GM06990 (cell line): Measurements from ENCODE around the gene EFEMP2.

Experiments
- DNase-seq: peaks from one replicate; pipeline ENCODE4 v3.0.0-alpha.2; 2011; ENCODE audit not compliant: insufficient read length; ENCODE audit errors: extremely low read depth
- H3K27me3 ChIP-seq: replicated peaks from 2 replicates; pipeline ENCODE4 v1.6.0; 2011; ENCODE audit warnings: low read length; ENCODE audit not compliant: control insufficient read depth, insufficient read depth
- H3K36me3 ChIP-seq: 2 replicates; pipeline ENCODE4 v1.5.1; 2011; ENCODE audit warnings: low read length; ENCODE audit not compliant: control insufficient read depth, insufficient read depth
- H3K4me3 ChIP-seq: replicated peaks from 2 replicates; pipeline ENCODE4 v1.5.1; 2011; ENCODE audit warnings: low read depth, mild to moderate bottlenecking, control low read depth, low read length
- TF ChIP-seq, protein P1 (sequence below): IDR thresholded peaks from 2 replicates; pipeline ENCODE4 v1.5.1; 2011; ENCODE audit warnings: low read length, control low read depth, mild to moderate bottlenecking, inconsistent platforms; ENCODE audit not compliant: insufficient read depth, poor library complexity, severe bottlenecking

The EFEMP2 gene

DNA sequence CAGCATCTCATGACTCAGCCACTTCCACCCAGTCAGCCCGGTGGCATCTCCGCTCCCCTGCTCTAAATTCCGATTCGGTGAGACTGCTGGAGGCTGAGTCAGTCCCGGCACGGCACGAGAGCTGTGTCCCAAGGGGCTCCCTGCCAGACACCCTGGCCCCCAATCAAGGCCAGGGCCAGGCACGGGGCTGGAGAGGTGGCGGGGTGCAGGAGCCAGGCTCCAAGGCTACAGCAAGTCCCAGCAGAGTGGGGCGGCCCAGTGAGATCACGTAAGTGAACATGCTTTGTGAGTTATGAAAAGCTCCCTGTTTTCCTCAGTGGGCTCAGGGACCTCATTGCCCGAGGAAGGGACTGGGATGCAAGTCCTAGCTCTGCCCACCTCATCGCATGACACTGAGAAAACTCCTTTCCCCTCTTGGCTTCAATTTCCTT, 43.2 kb upstream of the EFEMP2 start:
- Histone ChIP-seq H3K4me3 (no peak overlapping the region), H3K36me3 (peaks cover 2% of the 10 kb centered on the region), H3K27me3 (no peaks in the 10 kb centered on the region)
- TF ChIP-seq, protein P1, sequence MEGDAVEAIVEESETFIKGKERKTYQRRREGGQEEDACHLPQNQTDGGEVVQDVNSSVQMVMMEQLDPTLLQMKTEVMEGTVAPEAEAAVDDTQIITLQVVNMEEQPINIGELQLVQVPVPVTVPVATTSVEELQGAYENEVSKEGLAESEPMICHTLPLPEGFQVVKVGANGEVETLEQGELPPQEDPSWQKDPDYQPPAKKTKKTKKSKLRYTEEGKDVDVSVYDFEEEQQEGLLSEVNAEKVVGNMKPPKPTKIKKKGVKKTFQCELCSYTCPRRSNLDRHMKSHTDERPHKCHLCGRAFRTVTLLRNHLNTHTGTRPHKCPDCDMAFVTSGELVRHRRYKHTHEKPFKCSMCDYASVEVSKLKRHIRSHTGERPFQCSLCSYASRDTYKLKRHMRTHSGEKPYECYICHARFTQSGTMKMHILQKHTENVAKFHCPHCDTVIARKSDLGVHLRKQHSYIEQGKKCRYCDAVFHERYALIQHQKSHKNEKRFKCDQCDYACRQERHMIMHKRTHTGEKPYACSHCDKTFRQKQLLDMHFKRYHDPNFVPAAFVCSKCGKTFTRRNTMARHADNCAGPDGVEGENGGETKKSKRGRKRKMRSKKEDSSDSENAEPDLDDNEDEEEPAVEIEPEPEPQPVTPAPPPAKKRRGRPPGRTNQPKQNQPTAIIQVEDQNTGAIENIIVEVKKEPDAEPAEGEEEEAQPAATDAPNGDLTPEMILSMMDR = no peak
- DNase-seq = no peak

DNA sequence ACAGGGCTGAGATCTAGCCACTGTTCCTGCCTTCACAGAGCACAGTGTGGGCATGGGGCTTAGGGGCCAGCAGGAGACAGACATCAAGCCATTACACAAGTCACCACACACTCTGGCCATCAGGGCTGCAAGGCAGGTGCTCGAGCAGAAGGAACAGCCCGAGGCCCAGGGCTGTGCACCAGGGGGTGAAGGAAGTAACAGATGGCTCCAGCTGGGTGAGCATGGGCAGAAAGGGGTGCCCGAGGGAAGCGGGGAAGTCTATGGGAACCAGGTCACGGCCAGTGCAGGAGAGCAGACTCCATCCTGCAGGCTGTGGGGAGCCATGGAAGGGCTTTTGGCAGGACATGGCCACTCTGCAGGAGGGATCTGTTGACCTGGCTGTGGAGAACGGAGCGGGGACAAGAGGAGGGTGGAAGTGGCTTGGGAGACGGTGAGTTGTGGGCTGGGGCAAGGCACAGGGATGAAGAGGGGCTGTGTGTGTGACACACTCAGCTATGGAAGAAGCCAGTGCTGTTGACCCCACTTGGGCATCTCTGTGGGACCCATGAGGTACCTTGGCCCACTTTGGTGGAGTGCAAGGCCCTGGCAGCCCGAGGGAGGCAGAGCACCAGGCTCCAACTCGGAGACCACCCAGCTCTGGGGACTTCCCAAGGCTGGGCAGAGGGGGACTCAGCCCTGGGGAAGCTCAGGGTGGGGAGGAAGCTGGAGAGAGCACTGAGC, 42.7 kb upstream of the EFEMP2 start:
- Histone ChIP-seq H3K27me3 (no peaks in the 10 kb centered on the region), H3K4me3 (no peak overlapping the region), H3K36me3 (peaks cover 2% of the 10 kb centered on the region)
- TF ChIP-seq, protein P1 = no peak
- no peak for DNase-seq

DNA sequence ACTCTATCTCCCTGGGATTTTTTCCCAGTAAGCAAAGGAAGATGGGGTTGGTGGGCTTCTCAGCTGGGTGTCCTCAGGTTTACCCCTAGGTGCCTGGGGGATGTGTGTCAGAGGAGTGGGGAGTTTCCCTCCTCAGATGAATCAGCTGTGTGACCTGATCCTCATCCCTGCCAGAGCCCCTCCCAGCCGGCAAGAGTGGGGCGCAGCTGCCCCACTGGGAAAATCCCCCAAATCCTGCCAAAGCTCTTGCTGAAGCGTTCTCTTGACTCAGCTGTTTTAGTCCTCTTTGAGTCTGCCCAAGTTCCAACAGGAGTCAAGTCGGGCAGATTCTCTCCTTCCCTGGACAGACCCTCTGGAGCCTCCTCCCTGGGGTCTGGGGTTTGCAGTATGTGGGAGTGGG, 40.2 kb upstream of the EFEMP2 start:
- Histone ChIP-seq H3K36me3 (peaks cover 2% of the 10 kb centered on the region), H3K4me3 (no peak overlapping the region), H3K27me3 (no peaks in the 10 kb centered on the region)
- TF ChIP-seq, protein P1 = no peak
- DNase-seq = no peak

DNA sequence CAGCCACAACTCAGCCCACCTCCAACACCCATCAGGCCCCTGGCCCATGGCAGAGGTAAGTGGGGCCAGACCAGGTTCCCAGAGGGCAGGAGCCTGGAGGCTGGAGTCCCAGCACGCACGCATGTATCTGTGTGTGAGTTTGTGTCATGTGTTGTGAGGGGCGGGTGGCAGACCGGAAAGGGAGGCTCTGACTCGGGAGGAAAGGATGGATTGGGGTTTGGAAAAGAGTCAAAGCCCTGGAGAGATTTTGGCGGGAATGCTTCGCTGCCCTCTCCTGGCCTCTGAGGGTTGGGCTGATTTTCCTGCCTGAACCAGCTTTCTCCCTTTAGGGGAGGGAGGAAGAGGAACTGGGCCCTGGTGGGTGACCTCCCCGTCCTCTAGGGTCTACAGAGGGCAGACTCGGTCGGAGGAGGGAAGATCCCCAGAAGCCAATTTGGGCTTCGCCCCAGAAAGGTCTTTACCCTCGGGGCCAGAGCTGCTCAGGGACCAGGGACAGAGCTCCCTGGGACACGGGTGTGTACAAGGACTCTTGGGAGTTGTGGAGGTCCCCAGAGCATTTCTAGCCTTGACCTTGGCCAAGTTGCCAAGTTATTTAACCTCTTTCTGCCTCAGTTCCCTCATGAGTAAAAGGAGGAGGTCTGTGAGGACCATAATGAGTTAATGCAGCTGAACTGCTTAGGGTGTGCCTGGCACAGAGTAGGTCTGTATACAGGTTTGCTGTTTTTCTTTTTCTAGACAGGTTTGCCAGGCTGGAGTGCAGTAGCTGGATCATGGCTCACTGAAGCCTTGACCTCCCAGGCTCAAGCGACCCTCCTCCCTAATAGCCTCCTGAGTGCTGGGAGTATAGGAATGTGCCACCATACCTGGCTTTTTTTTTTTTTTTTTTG, 39.3 kb upstream of the EFEMP2 start:
- Histone ChIP-seq H3K27me3 (no peaks in the 10 kb centered on the region), H3K36me3 (no peaks in the 10 kb centered on the region), H3K4me3 (no peak overlapping the region)
- DNase-seq = no peak
- TF ChIP-seq, protein P1 = peak; percentile 11

DNA sequence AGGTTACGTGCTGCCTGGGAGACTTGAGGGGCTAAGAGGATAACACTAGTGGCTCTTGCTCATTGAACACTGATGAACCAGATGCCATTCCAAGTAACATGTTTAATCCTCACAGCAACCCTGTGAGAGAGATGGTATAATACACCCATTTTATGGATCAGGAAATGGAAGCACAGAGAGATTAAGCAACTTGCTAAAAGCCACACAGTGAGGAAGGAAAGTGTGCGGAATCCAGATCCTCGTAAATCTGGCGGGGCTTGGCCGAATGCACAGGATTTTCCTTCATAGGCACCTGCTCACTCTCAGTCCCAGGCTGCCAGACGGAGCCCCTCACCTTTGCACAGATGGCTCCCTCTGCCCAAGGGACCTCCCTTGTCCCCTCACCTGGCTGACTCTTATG, 35.3 kb upstream of the EFEMP2 start:
- Histone ChIP-seq H3K27me3 (no peaks in the 10 kb centered on the region; the same call in 1 of the 2 replicates), H3K36me3 (no peaks in the 10 kb centered on the region), H3K4me3 (no peak overlapping the region)
- TF ChIP-seq, protein P1 = no peak
- DNase-seq = no peak
